Measurements from ENCODE around the gene EXOC4.

DNA sequence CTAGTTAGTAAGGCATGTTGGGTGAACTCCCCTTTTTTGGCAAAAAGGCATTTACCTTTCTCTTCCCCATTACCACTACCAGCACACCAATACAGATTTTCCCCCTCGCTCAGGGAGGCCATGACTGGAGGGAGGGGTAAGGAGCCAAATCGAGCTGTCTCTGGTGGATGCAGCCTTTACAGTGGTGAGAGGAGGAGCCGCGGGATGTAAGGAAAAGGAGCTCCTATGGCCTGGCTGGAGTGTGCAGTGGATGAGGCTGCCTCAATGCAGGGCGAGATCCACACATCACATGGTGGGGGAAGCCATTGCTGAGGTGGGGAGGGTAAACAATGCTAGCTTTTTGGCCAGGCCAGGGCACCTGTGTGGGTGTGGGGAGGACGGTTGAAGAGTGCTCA, 416.2 kb downstream of the EXOC4 start:
- TF ChIP-seq, protein P1, sequence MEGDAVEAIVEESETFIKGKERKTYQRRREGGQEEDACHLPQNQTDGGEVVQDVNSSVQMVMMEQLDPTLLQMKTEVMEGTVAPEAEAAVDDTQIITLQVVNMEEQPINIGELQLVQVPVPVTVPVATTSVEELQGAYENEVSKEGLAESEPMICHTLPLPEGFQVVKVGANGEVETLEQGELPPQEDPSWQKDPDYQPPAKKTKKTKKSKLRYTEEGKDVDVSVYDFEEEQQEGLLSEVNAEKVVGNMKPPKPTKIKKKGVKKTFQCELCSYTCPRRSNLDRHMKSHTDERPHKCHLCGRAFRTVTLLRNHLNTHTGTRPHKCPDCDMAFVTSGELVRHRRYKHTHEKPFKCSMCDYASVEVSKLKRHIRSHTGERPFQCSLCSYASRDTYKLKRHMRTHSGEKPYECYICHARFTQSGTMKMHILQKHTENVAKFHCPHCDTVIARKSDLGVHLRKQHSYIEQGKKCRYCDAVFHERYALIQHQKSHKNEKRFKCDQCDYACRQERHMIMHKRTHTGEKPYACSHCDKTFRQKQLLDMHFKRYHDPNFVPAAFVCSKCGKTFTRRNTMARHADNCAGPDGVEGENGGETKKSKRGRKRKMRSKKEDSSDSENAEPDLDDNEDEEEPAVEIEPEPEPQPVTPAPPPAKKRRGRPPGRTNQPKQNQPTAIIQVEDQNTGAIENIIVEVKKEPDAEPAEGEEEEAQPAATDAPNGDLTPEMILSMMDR (IDR thresholded peaks at IDR 0.05) = no peak
- TF ChIP-seq EP300 (IDR thresholded peaks at IDR 0.05) = no peak

Measured in ovary (tissue), 3 donors.